Measurements from ENCODE around the gene IL17D. TPM values are rescaled to one million over a fixed set of nuclear protein-coding genes. Genes with fewer than 3 reads are reported as not detected.

The IL17D gene
- total RNA-seq, 1 donor, result 2.2 TPM

DNA sequence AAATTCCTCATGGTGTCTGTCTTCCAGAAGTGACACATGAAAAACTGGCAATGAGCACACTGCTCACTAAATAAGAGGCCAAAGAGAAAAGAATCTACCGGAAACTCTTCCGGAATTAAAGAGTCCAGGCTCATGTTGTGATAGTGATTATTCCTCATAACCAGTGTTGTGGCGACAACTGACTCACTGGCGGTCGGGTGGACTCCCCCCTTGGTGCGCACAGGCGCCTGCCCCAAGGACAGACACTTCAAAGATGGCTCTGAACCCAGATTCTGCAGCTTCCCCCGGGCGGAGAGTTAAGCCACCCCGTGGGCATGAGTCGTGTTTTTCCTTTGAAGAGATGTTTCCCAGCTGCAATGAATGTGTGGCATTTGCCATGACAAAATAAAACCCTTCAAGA lies 10.3 kb downstream of the IL17D start:
- H3K27me3 ChIP-seq (ENCODE audit: insufficient read depth, low read length), result no peaks in the 10 kb centered on the region
- H2AFZ ChIP-seq (ENCODE audit: low read length), result no peak overlapping the region
- peaks cover 40% of the 10 kb centered on the region for H3K4me1 ChIP-seq (ENCODE audit: insufficient read depth, low read length)
- no peaks in the 10 kb centered on the region for H3K9me3 ChIP-seq (ENCODE audit: low read depth, low read length)
- no peaks in the 10 kb centered on the region for H3K36me3 ChIP-seq (ENCODE audit: insufficient read depth, low read length)
- peak overlapping the region; percentile 98 for H3K4me2 ChIP-seq (ENCODE audit: insufficient read depth, low read length)
- no peaks in the 10 kb centered on the region for H4K20me1 ChIP-seq (ENCODE audit: insufficient read depth, low read length)
- DNase-seq (ENCODE audit: insufficient read length, low spot score, missing footprints), result peak; percentile 92
- TF ChIP-seq, protein P1, sequence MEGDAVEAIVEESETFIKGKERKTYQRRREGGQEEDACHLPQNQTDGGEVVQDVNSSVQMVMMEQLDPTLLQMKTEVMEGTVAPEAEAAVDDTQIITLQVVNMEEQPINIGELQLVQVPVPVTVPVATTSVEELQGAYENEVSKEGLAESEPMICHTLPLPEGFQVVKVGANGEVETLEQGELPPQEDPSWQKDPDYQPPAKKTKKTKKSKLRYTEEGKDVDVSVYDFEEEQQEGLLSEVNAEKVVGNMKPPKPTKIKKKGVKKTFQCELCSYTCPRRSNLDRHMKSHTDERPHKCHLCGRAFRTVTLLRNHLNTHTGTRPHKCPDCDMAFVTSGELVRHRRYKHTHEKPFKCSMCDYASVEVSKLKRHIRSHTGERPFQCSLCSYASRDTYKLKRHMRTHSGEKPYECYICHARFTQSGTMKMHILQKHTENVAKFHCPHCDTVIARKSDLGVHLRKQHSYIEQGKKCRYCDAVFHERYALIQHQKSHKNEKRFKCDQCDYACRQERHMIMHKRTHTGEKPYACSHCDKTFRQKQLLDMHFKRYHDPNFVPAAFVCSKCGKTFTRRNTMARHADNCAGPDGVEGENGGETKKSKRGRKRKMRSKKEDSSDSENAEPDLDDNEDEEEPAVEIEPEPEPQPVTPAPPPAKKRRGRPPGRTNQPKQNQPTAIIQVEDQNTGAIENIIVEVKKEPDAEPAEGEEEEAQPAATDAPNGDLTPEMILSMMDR (IDR thresholded peaks at IDR 0.05; ENCODE audit: extremely low read depth, low read depth, low read length), result no peak
- no peaks in the 10 kb centered on the region for H3K79me2 ChIP-seq (ENCODE audit: insufficient read depth, low read length)
- H3K27ac ChIP-seq (ENCODE audit: low read depth, low read length), result peak overlapping the region; percentile 88
- peak overlapping the region; percentile 69 for H3K4me3 ChIP-seq (ENCODE audit: insufficient read depth, low read length)

DNA sequence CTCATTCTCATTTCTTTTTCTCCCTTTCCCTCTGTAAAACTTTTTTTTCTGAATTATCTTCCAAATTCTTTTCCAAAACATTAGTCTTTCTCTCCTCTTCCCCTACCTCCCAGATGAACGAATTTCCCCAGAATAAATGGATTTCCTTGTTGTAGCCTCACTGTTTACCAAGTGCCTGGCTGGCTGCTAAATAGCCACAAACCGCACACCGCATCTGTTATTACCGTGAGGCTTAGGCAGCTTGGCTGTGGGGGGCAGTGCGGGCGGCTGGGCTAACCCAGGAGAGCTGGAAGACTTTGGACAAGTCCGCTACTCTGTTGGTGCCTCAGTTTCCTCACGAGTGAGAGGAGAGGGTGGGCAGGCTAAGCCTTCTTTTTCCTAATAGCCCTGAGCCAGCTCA lies 10.7 kb downstream of the IL17D start:
- Histone ChIP-seq H3K27ac (ENCODE audit: low read depth, low read length) (peak overlapping the region; percentile 88), H3K4me2 (ENCODE audit: insufficient read depth, low read length) (peak overlapping the region; percentile 98), H3K27me3 (ENCODE audit: insufficient read depth, low read length) (no peaks in the 10 kb centered on the region), H3K36me3 (ENCODE audit: insufficient read depth, low read length) (no peaks in the 10 kb centered on the region), H2AFZ (ENCODE audit: low read length) (peak overlapping the region; percentile 3), H3K79me2 (ENCODE audit: insufficient read depth, low read length) (no peaks in the 10 kb centered on the region), H3K4me3 (ENCODE audit: insufficient read depth, low read length) (peak overlapping the region; percentile 69), H3K9me3 (ENCODE audit: low read depth, low read length) (no peaks in the 10 kb centered on the region), H4K20me1 (ENCODE audit: insufficient read depth, low read length) (no peaks in the 10 kb centered on the region), H3K4me1 (ENCODE audit: insufficient read depth, low read length) (peaks cover 37% of the 10 kb centered on the region)
- no peak for DNase-seq (ENCODE audit: insufficient read length, low spot score, missing footprints)
- TF ChIP-seq, protein P1 (IDR thresholded peaks at IDR 0.05; ENCODE audit: extremely low read depth, low read depth, low read length), result no peak

DNA sequence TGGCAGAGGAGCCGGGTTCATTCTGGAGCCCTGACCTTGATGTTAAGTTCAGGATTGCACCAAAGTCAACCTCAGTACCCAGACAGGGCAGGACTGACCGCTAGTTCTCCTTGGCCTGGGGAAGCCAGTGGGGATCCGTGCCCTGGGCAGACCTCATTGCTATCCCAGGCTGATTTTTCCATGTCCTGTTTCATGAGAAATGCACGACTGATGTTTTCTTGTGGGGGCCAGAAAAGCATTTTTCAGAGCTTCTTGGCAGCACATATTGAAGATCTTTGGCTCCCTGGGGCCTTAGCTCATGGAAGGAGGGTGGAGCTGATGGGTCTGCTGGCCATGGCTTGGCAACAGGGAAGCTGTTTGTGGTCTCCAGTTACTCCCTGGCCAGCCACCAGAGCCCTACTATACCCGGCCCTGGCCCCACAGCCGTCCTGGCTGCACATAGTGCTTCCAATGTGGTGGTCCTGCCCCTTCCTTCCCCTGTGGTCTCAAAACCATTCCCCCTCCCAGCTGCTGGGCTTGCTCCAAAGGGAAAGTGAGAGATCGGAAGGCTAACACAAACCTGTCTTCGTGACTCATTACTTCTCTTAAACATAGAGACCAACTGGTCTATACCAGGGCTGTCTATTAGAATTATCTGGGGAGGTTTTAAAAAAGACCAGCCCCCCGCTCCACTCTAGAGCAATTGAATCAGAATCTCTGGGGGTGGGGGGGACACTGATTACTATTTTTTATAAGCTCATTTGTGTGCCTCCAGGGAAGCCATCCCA lies 11.2 kb downstream of the IL17D start:
- Histone ChIP-seq H3K27ac (ENCODE audit: low read depth, low read length) (peak overlapping the region; percentile 88), H3K4me2 (ENCODE audit: insufficient read depth, low read length) (peak overlapping the region; percentile 98), H3K4me3 (ENCODE audit: insufficient read depth, low read length) (peak overlapping the region; percentile 69), H3K27me3 (ENCODE audit: insufficient read depth, low read length) (no peaks in the 10 kb centered on the region), H3K36me3 (ENCODE audit: insufficient read depth, low read length) (no peaks in the 10 kb centered on the region), H3K79me2 (ENCODE audit: insufficient read depth, low read length) (no peaks in the 10 kb centered on the region), H4K20me1 (ENCODE audit: insufficient read depth, low read length) (no peaks in the 10 kb centered on the region), H2AFZ (ENCODE audit: low read length) (peak overlapping the region; percentile 89), H3K9me3 (ENCODE audit: low read depth, low read length) (no peaks in the 10 kb centered on the region), H3K4me1 (ENCODE audit: insufficient read depth, low read length) (peaks cover 31% of the 10 kb centered on the region)
- DNase-seq (ENCODE audit: insufficient read length, low spot score, missing footprints), result peak; percentile 96
- TF ChIP-seq, protein P1 (IDR thresholded peaks at IDR 0.05; ENCODE audit: extremely low read depth, low read depth, low read length), result no peak

DNA sequence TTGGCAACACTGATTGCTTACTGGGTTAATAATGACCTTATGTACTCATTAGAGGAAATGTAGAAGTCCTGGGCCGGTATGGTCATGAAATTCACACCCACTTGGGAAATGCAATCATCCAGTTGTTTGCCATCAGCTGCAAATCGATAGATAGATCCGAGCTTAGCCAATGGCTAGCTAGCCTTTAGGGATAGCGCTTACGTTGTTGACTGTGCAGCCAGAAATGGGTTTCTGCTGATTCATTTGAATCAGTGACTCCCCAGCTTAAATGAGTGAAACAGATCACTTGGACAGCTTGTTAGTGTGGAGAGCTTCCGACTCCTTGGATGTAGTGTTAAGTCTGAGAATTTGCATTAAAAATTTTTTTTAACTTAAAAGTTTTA lies 11.8 kb downstream of the IL17D start:
- TF ChIP-seq, protein P1 (IDR thresholded peaks at IDR 0.05; ENCODE audit: extremely low read depth, low read depth, low read length), result no peak
- peak overlapping the region; percentile 69 for H3K4me3 ChIP-seq (ENCODE audit: insufficient read depth, low read length)
- H3K9me3 ChIP-seq (ENCODE audit: low read depth, low read length), result no peaks in the 10 kb centered on the region
- H3K79me2 ChIP-seq (ENCODE audit: insufficient read depth, low read length), result no peaks in the 10 kb centered on the region
- H3K27me3 ChIP-seq (ENCODE audit: insufficient read depth, low read length), result no peaks in the 10 kb centered on the region
- H3K4me1 ChIP-seq (ENCODE audit: insufficient read depth, low read length), result peaks cover 28% of the 10 kb centered on the region
- H3K36me3 ChIP-seq (ENCODE audit: insufficient read depth, low read length), result no peaks in the 10 kb centered on the region
- no peak for DNase-seq (ENCODE audit: insufficient read length, low spot score, missing footprints)
- peak overlapping the region; percentile 88 for H3K27ac ChIP-seq (ENCODE audit: low read depth, low read length)
- no peak overlapping the region for H2AFZ ChIP-seq (ENCODE audit: low read length)
- no peaks in the 10 kb centered on the region for H4K20me1 ChIP-seq (ENCODE audit: insufficient read depth, low read length)
- H3K4me2 ChIP-seq (ENCODE audit: insufficient read depth, low read length), result peak overlapping the region; percentile 98

All from osteoblast (primary cell).